ENCODE data around the gene DIPK1B. TPM values are rescaled to one million over a fixed set of nuclear protein-coding genes. Genes with fewer than 3 reads are reported as not detected.

DIPK1B gene
- polyA plus RNA-seq, 4 donors, result 23.3 to 40.4 (median 27.4) TPM

DNA sequence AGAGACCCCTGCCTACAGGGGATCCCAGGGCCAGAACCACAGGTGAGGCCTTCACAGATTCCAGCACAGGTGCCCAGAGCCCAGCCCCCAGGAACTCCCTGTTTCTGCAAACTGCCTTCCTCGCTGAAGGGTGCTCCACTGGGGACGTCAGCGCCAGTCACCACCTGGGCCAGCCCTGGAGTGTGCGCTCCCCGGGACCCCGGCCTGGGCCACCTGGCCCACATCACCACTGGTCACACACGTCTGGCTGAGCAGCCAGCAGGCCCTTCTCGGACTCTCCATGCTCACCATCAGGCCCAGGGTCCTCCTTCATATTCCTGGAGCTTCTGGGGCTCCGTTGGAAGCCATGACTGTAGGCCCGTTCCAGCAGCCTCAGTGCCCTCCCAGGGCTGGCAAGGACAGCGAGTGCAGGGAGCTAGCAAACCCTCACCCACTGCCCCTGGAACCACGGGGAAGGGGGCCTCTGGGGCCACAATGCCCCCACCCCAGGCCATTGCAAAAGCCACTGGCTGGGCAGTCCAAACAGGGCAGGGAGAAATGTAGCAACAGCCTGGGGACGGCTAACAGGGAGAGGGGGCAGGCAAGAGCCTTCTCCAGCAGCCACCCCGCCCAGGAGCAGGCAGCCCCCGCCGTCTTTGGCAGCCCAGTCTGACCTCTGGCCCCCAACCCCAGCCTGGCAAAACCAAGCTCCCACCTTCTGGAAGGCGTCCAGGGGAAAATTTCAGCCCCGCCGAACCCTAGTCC, 26.4 kb upstream of the DIPK1B start:
- no peak for DNase-seq (ENCODE audit: low read depth in 4 of 4, low spot score in 3 of 4)

DNA sequence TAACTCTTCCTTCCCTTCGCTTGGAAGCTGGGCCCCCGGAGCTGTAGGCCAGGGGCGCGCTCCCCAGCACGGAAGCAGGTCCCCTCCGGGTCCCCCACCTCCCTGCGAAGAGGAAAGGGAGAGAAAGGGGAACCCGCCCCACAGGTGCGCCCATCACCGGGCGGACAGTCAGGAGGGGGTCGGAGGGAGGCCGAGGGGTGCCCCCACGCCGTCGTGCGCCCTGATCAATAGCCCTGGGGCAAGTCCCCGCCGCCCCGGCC, 25.9 kb upstream of the DIPK1B start:
- DNase-seq (ENCODE audit: low read depth in 4 of 4, low spot score in 3 of 4), result no peak

DNA sequence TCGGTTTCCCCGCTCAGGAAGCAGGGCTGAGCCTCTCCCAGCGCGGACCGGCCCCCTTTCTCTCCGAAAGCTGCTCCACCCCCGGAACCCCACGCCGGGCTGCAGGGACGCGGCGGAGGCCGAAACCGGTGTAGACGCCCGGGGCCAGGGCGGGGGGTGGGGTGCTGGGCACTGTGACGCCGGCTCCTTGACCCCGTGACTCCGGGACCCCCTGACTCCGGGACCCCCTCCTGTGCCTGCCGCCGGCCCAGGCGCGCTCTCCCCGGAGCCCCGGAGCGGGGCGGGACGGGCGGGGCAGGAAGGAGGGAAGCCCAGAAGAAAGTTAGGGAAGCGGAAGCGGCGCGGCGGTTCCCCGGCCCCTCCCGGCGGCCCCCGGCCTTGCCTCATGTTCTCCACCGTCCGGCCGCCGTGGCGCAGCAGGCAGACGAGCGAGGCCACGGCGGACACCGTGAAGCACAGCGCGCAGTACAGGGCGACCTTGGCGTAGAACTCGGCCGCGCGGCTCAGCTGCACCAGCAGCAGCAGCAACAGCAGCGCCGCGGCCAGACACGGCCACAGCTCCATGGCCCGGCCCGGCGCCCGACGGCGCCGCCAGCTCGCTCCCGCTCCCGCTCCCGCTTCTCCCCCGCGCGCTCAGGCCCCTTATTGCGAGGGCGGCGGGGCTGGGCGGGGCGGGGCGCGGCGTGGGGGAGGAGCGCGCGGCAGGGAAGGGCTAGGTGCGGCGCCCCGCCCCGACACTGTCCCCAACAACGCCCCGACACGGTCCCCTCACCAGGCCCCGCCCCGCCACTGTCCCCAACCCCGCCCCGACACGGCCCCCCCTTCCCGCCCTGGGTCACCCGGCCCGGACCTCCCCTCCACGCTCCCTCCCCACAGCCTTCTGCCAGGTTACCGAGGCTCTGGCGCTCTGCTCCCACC, 25.3 kb upstream of the DIPK1B start, which contains the start of gene AGPAT2:
Gene AGPAT2, minus strand, starts transcription at position 664 of the 918 bp plus-strand sequence. Its CDS starts 100 bp downstream, at position 564.
- DNase-seq (ENCODE audit: low read depth in 4 of 4, low spot score in 3 of 4), result no peak

DNA sequence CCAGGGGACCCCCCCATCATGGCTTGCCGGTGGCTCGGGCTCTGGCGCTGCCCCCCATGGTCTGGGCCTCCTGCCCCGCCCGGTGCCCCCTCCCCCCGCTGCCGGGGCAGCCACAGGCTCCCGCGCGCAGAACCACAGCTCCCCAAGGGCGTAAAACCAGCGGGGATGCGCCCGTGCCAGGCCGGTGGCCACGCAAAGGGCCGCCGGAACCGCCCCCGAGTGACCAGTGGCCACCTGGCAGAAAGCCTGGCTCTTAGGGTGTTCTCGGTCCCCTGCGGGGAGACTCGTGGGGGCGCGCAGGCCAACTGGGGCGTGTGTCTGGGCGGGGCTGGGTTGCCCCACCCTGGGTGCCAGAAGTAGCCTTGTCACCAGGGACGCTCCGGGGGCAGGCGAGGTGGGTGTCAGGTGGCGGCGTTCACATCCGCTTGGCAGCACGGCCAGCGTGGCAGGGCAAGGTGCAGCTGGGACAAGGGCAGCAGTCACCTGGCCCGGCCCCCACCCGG, 24.6 kb upstream of the DIPK1B start:
- DNase-seq (ENCODE audit: low read depth in 4 of 4, low spot score in 3 of 4), result no peak

DNA sequence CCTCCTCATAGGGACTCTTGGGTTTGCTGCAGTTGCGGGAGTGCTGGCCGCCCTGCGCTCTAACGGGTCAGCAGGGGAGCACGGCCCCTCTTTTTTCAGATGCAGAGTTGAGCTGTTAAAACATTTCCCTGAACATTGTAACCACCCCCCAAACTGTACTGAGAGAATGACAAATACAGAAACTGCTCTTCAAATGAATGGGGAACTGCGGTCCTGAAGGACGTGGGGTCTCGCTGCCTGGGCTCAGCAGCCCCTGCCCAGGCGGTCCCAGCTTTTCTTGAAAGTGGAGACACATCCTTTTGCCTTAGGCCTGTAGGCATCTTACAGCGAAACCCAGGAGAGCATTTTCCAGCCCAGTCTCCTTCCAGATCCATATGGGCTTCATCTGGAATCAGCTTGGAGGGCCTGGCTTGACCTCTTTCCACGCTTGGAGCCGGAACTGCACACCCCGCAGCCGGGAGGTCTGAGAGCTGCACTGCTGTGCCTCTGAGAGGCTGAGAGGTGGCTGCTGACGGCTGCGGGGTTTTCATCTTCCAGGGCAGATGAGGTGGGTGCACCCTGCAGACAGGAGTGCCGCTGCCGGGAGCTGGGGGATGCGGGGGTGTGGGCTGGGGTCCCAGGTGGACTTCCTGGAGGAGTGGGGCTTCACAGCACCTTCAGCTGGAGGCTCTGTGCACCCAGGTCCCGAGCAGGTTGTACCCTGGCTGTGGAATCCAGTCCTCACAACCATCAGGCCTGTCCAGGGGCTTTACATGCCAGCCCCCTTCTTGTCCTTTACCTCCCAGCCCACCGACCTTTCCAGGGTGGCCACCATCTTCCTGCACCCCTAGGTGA, 23.9 kb upstream of the DIPK1B start:
- no peak for DNase-seq (ENCODE audit: low read depth in 4 of 4, low spot score in 3 of 4)

DNA sequence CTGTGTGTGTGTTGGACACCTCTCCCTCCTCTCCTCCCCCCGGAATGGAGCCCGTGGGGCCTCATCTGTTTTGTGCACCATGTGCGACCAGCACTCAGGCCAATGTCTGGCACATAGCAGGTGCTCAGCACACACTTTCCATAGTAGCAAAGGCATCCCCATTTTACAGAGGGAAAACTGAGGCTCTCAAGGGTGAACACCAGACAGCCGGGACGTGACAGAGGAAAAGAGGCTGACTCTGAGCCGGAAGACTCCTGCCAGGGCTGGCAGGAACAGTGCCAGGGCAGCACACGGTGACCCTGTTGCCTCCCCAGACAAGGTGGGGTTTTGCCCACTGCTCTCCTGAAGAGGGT, 23.3 kb upstream of the DIPK1B start:
- no peak for DNase-seq (ENCODE audit: low read depth in 4 of 4, low spot score in 3 of 4)

DNA sequence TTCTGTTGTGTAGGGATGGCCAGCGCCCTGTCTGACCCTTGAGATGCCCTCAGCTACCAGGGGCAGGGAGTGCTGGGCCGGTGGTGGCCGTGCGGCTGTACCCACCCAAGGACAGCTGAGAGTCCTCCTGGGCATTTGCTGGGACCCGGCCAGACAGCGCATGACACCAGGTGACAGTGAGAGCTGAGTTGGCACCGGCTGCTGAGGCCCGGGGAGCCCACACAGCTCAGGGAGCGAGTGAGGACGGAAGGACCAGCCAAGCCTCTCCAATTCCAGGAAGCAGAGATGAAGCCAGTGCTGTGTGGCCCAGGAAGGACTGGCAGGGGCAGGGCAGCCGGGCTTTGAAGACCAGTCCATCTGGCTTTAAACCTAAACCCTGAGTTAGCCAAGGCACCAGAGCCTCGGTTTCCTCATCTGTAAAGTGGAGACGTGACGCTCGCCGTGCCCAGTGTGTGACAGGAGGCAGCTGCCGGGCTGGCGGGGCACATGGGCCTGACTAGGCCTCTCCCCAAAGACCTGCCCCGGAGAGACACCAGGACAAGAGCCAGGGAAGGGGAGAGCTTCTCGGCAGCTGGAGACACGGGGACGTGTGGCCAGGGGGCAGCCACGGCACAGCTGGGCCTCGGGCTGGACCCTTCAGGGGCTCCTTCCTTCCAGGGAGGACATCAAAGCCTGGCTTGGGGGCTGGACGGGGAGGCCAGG, 22.1 kb upstream of the DIPK1B start:
- DNase-seq (ENCODE audit: low read depth in 4 of 4, low spot score in 3 of 4), result no peak

DNA sequence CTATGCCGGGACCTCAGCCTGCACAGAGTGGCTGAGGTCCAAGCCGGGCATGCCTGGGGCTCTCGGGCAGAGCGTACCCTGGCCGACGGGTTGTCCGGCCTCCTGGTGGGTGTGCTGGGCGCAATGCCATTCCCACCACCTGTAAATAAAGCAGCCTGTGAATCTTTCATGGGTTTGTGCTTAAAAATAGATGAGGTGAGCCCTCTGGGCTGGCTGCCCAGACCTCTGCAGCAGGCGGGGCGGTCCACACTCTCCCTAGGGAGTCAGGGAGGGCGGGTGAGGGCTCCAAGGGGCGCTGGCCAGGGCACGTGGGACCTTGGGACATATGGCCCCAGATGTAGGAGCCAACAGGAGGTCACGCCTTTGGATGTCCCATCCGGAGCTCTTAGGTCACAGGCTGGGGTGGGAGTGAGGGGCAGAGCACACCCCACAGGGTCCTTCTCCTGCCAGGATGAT, 21.5 kb upstream of the DIPK1B start:
- no peak for DNase-seq (ENCODE audit: low read depth in 4 of 4, low spot score in 3 of 4)

DNA sequence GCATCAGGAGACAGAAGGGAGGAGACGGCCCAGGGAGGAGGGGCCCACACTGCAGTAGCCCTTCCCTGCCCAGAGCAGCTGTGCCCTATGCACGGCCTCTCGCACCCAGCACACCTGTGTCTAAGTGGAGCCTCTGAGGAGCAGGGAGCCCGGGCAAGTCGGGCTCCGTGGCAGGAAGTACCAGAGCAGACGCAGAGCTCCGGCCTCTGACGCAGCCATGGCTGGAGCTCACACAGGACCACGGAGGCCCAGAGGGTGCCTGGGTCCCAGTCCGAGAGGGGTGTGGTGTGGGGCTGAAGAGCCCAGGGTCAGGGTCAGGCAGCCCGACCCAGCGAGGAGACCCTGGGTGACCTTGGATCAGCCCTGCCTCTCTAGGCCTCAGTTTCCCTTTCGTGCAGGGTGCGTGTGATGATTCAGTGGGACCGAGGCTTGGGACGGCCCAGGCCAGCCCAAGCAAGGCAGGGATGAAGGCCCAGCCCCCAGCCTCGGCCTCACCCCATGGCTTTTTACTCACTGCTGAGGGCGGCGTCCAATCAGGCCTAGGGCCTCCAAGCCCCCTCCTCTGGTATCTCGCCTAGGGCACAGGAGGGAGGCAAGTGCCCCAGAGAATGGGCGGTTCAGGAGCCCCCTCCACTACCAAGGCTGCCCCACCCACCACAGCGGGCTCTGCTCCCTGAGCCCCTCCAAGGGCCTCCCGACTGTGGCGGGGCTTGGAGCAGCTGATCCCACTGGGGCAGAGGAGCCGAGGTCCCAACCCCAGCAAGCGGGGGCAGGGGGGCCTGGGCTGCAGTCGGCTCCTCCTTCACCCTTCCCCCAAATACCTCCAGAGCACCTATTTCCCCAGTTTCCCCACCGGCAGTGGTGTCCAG, 20.8 kb upstream of the DIPK1B start:
- no peak for DNase-seq (ENCODE audit: low read depth in 4 of 4, low spot score in 3 of 4)

DNA sequence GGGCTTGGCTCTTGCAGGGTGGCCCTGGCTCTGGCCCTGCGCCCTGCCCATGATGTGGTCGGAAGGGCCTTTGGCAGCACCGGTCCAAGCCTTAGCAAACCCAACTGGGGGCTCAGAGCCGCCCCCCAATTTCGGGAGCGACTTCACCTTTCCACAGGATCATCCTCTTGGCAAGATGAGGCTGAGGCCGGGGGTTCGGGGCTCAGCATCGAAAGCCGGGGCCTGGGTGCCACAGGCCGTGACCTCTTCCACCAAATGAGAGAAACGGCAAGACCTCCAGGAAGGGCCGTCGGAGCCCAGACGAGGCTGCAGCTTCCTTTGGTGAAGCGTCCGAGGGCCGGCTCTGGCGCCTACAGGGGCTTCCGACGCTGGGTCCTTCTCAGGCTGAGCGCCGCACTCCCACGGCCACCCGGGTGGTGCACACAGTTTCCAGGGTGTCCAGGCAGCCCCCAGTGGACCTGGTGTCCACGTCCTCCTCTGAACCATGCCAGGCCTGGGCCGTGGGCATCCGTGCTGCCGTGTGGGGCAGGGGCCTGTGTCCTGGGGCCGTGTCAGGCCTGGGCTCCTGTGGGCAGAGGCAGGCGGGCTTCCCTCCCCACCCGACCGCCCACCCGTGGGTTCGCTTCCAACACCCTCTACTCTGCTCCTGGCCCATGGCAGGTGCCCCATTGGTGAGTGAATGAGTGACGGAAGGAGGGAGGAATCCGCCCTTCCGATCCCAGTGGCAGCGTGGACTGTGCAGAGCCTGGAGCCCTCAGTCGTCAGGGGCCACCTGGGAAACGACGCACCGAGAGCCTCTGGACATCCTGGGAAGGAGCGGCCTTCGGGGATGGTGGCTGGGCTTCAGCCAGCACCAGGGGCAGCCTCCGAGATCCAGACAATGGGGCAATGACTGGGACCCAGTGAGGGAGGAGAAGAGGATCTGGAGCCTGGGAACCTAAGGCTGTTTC, 19.9 kb upstream of the DIPK1B start:
- no peak for DNase-seq (ENCODE audit: low read depth in 4 of 4, low spot score in 3 of 4)

DNA sequence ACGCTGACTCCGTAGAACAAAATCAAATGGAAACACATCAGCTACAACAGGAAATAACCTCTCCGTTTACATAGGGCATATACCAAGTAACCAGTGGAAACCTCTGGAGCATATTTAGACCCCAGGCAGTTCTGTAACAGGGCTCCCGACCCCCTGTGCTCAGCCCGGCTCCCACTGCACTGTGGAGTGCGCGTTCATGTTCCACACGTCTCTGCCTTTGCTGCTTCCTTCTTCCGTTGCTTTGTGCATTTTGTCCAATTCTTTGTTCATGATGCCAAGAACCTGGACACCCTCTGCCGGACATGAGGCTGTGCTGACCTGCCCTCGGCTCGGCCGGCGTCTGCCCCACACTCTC, 19.3 kb upstream of the DIPK1B start:
- DNase-seq (ENCODE audit: low read depth in 4 of 4, low spot score in 3 of 4), result no peak

DNA sequence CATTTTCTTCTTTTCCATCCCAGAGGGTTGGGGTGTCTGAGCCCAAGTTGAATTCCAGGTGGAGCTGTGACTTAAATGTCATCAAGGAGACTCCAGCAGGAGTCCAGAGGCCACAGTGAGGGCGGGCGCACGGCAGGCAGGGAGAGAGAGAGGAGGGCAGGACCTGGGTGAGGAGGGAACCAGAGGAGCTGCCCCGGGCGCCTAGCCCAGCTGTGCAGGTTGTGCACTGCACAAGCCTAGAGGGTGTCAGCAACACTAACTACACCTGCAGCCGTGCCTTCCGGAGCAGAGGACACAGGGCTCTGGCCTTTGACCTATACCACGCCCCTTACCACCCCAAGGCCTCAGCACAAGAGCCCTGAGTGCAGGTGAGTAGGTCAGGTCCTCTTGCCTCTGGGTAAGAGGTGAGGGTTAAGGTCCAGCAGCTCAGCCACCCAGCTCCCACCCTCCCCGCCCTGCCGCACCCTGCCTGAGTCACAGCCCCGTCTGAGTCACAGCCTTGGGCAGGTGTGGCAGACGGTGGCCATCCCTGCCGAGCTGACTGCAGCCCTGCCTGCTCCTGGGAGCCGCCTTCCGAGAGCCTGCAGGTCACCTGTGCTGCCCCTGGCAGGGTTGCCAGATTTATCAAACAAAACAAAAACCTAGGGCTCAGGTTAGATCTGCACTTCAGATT, 18.7 kb upstream of the DIPK1B start:
- DNase-seq (ENCODE audit: low read depth in 4 of 4, low spot score in 3 of 4), result no peak

DNA sequence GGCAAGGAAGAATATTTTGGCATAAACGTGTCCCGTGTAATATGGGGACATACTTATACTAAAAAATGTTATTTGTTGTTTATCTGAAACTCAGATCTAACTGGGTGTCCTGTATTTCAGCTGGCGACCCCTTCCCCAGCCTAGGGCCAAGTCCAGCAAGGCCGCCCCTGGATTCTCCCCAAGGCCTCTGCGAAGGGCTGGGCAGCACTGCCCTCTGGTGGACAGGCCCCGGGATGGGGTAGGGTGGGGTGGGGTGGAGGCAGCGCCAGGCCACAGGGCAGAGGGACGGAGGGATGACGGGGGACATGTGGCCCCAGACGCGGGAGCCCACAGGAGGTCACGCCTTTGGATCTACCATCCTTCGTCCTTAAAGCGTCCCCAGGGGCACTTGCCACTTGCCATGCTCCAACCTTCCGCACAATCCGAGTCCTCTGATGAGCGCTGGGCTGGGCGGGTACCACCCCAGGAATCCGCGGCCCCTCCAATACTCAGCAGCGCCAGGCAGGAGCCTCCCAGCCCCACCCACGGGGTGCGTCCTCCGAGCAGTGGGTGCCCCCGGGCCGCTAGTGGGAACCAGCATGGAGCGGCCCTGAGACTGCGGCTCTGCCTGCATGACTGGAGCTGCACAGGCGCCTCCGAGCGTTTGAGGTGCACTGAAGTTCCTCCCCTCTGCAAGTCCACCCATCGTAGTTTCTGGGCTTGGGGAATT, 18.1 kb upstream of the DIPK1B start:
- no peak for DNase-seq (ENCODE audit: low read depth in 4 of 4, low spot score in 3 of 4)

DNA sequence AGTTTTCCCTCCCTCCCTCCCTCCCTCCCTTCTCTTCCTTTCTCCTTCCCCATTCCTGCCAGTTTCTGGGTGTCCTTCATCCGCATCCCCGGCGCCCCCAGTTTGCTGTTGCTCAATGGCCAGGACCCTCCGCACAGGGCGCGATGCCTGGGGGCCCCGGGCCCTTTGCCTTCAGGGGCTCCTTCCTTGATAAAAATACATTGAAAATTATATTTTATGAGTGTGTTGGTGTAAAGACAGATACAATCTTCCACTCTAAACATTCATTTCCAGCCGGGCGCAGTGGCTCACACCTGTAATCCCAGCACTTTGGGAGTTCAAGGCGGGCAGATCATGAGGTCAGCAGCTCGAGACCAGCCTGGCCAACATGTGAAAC, 17.5 kb upstream of the DIPK1B start:
- no peak for DNase-seq (ENCODE audit: low read depth in 4 of 4, low spot score in 3 of 4)

DNA sequence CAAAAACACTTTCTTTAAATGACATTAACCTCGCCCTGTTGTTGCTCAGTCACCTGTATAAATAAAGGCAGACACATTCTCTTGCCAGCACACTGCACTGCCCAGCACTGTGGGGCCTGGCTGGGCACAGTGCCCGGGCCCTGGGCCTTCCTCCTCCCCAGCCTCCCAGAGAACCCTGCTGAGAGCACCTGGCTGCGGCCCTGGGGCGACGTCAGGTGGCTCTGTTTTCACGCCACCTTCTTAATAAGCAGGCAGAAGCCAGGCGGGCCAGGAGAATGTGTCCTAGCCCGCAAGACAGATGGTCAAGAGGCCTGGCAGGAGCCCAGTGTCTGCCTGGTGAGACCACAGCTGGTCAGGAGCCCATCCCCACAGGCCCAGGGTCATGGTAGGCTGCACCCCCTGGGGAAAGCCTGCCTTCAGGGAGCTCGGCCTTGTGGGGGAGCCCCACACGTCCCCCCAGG, 16.9 kb upstream of the DIPK1B start:
- DNase-seq (ENCODE audit: low read depth in 4 of 4, low spot score in 3 of 4), result no peak

DNA sequence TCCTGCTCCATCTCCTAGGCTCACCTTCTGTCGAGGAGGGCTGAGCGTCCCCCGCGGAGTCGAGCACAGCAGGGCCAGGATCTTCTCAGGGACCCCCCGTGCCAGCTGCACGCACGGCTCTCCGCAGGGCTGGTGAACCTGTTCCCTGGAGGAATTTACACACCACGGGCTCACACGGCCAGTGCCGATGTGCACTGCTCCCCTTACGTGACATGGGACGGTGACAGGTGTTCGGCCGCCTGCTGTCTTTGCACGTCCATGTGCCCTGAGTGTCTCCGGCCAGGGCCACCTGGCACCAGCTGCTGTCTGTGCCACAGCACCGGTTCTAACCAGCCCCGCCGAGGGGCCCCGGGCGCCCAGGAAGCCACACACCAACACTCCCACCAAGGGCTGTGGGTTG, 16.4 kb upstream of the DIPK1B start:
- no peak for DNase-seq (ENCODE audit: low read depth in 4 of 4, low spot score in 3 of 4)

DNA sequence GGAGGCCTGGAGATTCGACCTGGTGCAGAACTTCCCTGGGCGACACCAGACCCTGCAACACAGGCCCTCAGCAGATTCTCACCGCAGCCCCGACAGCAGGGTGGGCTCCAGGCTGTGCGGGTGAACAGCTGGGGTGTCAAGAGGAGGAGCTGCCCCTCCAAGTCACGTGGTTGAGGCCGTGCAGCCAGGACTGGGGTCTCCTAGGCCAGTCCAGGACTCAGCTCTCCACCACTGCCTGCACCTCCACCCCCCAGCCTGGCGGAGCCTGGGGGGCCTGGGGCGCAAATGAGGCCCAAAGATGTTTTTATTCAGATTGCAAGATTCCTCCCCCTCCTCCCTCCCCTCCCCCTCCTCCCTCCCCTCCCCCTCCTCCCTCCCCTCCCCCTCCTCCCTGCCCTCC, 15.9 kb upstream of the DIPK1B start:
- DNase-seq (ENCODE audit: low read depth in 4 of 4, low spot score in 3 of 4), result no peak

Measured in left renal pelvis (tissue), 4 donors.